ENCODE results near the gene STON2. TPM values are rescaled to one million over a fixed set of nuclear protein-coding genes. Genes with fewer than 3 reads are reported as not detected.
"Not testable (repeated sequence)": the region's sequence is repeated elsewhere in the genome, so short reads cannot be mapped to it uniquely, and the experiment has no call there.

The STON2 gene
- total RNA-seq, 1 donor from 2014 or later = 47.4 TPM

DNA sequence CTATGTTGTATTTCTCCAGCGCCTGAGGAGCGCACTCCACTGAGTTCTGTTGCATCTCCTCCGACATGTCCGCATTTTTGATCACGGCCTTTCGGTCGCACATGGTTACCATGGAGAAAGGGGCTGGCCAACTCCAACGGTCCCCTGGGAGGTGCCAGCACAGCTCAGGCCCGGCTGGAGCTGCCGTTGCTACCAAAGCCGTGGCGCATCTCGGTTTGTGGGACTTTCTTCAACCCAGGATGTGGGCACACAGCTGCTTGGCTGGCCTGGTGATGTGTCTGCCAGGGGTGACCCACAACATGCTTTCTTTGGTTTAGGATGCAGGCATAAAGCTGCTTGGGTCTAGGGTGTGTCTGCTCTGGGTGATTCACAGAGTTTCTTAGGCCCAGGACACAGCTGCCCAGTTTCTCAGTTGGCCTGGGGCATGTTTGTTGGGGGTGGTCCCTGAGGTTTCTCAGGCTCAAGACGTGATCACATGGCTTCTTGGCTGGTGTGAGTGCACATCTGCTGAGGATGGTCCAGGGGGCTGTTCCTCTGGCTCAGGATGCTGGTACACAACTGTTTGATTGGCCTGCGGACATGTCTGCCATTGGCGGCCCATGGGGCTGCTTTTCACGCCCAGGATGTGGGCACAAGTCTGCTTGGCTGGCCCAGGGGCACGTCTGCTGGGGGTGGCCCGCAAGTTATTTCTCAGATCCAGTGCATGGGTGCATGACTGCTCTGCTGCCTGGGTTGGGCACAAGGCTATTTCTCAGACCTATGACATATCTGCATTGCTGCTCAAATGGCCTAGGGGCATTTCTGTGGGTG lies 153.5 kb downstream of the STON2 start:
- Histone ChIP-seq H3K4me3 (ENCODE audit: low read depth, low read length) (no peak overlapping the region), H3K27me3 (ENCODE audit: control insufficient read depth, insufficient read depth, low read length) (no peaks in the 10 kb centered on the region), H3K36me3 (ENCODE audit: control insufficient read depth, insufficient read depth, low read length) (no peaks in the 10 kb centered on the region)
- DNase-seq (ENCODE audit: low read depth) = peak; percentile 78
- TF ChIP-seq, protein P1, sequence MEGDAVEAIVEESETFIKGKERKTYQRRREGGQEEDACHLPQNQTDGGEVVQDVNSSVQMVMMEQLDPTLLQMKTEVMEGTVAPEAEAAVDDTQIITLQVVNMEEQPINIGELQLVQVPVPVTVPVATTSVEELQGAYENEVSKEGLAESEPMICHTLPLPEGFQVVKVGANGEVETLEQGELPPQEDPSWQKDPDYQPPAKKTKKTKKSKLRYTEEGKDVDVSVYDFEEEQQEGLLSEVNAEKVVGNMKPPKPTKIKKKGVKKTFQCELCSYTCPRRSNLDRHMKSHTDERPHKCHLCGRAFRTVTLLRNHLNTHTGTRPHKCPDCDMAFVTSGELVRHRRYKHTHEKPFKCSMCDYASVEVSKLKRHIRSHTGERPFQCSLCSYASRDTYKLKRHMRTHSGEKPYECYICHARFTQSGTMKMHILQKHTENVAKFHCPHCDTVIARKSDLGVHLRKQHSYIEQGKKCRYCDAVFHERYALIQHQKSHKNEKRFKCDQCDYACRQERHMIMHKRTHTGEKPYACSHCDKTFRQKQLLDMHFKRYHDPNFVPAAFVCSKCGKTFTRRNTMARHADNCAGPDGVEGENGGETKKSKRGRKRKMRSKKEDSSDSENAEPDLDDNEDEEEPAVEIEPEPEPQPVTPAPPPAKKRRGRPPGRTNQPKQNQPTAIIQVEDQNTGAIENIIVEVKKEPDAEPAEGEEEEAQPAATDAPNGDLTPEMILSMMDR (IDR thresholded peaks at IDR 0.05; ENCODE audit: insufficient read depth, low read length, severe bottlenecking) = no peak
- FAIRE-seq = peak; percentile 40

DNA sequence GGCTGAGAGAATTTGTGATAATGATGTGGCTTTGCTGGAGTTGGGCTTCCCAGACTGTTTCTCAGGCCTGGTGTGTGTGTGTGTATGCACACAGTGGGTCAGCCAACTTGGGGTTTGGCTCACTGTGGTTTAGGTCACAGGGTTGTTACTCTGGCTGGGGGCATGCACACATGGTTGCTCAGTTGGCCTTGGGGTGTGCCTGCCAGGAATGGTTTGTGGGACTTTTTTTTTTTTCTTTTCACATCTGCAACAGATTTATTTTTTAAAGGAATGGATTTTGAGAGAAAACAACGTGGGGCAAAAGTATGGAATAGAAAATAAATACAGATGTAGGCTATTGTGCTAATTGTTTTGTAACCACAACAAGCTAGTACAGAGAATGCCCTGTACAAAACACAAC lies 154.4 kb downstream of the STON2 start:
- H3K27me3 ChIP-seq (ENCODE audit: control insufficient read depth, insufficient read depth, low read length) = no peaks in the 10 kb centered on the region
- TF ChIP-seq, protein P1 (IDR thresholded peaks at IDR 0.05; ENCODE audit: insufficient read depth, low read length, severe bottlenecking) = no peak
- FAIRE-seq (no peak), DNase-seq (ENCODE audit: low read depth) (no peak)
- H3K36me3 ChIP-seq (ENCODE audit: control insufficient read depth, insufficient read depth, low read length) = no peaks in the 10 kb centered on the region
- no peak overlapping the region for H3K4me3 ChIP-seq (ENCODE audit: low read depth, low read length)

DNA sequence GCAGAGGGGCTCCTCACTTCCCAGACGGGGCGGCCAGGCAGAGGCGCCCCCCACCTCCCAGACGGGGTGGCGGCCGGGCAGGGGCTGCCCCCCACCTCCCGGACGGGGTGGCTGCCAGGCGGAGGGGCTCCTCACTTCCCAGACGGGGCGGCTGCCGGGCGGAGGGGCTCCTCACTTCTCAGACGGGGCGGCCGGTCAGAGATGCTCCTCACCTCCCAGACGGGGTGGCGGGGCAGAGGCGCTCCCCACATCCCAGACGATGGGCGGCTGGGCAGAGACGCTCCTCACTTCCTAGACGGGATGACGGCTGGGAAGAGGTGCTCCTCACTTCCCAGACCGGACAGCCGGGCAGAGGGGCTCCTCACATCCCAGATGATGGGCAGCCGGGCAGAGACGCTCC lies 155.7 kb downstream of the STON2 start:
- not testable (repeated sequence) for FAIRE-seq; H3K4me3 ChIP-seq (ENCODE audit: low read depth, low read length); H3K36me3 ChIP-seq (ENCODE audit: control insufficient read depth, insufficient read depth, low read length); DNase-seq (ENCODE audit: low read depth); H3K27me3 ChIP-seq (ENCODE audit: control insufficient read depth, insufficient read depth, low read length)

DNA sequence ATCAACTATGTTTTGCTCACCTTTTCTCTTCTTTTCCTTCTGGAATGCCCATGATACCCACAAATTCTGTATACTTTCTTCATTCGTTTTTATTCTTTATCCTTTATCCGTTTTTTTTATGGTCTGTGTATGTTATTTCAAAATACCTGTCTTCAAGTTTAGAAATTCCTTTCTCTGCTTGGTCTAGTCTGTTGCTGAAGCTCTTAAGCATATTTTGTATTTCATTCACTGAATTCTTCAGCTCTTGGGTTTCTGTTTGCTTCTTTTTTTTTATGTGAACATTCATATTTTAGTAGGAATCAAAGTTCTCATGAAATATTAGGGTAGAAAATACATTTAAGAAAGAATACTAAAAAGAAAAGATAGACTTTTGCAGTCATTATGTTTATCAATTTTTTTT lies 156.6 kb downstream of the STON2 start:
- TF ChIP-seq, protein P1 (IDR thresholded peaks at IDR 0.05; ENCODE audit: insufficient read depth, low read length, severe bottlenecking) = no peak
- Histone ChIP-seq H3K4me3 (ENCODE audit: low read depth, low read length) (no peak overlapping the region), H3K36me3 (ENCODE audit: control insufficient read depth, insufficient read depth, low read length) (no peaks in the 10 kb centered on the region), H3K27me3 (ENCODE audit: control insufficient read depth, insufficient read depth, low read length) (no peaks in the 10 kb centered on the region)
- no peak for FAIRE-seq
- no peak for DNase-seq (ENCODE audit: low read depth)

DNA sequence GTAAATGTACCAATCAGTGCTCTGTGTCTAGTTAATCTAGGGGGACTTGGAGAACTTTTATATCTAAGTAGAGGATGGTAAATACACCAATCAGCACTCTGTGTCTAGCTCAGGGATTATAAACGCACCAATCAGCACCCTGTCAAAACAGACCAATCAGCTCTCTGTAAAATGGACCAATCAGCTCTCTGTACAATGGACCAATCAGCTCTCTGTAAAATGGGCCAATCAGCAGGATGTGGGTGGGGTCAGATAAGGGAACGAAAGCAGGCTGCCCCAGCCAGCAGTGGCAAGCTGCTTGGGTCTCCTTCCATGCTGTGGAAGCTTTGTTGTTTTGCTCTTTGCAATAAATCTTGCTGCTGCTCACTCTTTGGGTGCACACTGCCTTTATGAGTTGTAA lies 163.3 kb downstream of the STON2 start:
- H3K27me3 ChIP-seq (ENCODE audit: control insufficient read depth, insufficient read depth, low read length); DNase-seq (ENCODE audit: low read depth); H3K36me3 ChIP-seq (ENCODE audit: control insufficient read depth, insufficient read depth, low read length); H3K4me3 ChIP-seq (ENCODE audit: low read depth, low read length); FAIRE-seq: not testable (repeated sequence)

DNA sequence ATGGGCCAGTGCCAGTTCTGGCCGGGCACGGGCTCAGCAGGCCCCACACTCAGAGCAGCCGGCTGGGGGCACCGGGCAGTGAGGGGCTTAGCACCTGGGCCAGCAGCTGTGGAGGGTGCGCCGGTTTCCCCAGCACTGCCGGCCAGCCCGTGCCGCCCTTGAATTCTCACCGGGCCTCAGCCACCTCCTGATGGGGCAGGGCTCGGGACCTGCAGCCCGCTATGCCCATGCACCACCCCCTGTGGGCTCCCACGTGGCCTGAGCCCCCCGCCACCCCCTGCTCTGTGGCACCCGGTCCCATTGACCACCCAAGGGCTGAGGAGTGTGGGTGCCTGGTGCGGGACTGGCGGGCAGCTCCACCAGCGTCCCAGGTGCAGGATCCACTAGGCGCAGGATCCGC lies 164.0 kb downstream of the STON2 start:
- DNase-seq (ENCODE audit: low read depth) (no peak), FAIRE-seq (no peak)
- no peak overlapping the region for H3K4me3 ChIP-seq (ENCODE audit: low read depth, low read length)
- no peaks in the 10 kb centered on the region for H3K27me3 ChIP-seq (ENCODE audit: control insufficient read depth, insufficient read depth, low read length)
- TF ChIP-seq, protein P1 (IDR thresholded peaks at IDR 0.05; ENCODE audit: insufficient read depth, low read length, severe bottlenecking) = no peak
- no peaks in the 10 kb centered on the region for H3K36me3 ChIP-seq (ENCODE audit: control insufficient read depth, insufficient read depth, low read length)

DNA sequence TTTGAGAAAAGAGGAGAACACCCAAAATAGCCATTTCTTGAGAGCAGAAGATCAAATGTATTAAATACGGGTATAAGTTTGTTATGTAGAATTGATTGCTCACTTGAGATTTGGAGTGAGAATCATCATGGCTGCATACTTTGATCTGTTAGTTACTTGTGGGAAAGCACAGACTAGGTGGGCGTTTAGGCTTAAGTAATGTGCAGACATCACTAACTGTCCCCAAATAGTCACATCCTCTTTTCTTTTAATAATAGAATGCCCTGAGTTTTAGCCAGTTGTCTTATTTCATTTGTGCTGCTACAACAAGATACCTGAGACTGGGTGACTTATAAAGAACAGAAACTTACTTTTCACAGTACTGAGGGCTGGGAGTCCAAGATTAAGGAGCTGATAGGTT lies 165.0 kb downstream of the STON2 start:
- FAIRE-seq = no peak
- TF ChIP-seq, protein P1 (IDR thresholded peaks at IDR 0.05; ENCODE audit: insufficient read depth, low read length, severe bottlenecking) = no peak
- no peak for DNase-seq (ENCODE audit: low read depth)
- Histone ChIP-seq H3K36me3 (ENCODE audit: control insufficient read depth, insufficient read depth, low read length) (no peaks in the 10 kb centered on the region), H3K27me3 (ENCODE audit: control insufficient read depth, insufficient read depth, low read length) (no peaks in the 10 kb centered on the region), H3K4me3 (ENCODE audit: low read depth, low read length) (no peak overlapping the region)

Measured in bronchial epithelial cell (primary cell).